Upper lobe of right lung (tissue), 1 donor: Measurements from ENCODE around the gene PSMB3. TPM values are rescaled to one million over a fixed set of nuclear protein-coding genes. Genes with fewer than 3 reads are reported as not detected.

Source experiments
- ATAC-seq: fragments of 200-7000 bp; cut with Tn5 transposase; one replicate; pipeline ENCODE4 v1.9.1; 2020; ENCODE audit warnings: mild to moderate bottlenecking, moderate library complexity
- DNase-seq: peaks from one replicate; pipeline ENCODE4 v3.0.0-alpha.2; 2020
- H3K27ac ChIP-seq: fragments of 200-600 bp; one replicate; pipeline ENCODE4 v1.8.0; 2022
- H3K27me3 ChIP-seq: fragments of 200-600 bp; one replicate; pipeline ENCODE4 v1.8.0; 2022; ENCODE audit warnings: mild to moderate bottlenecking
- H3K36me3 ChIP-seq: fragments of 200-600 bp; one replicate; pipeline ENCODE4 v1.8.0; 2022
- H3K4me1 ChIP-seq: fragments of 200-600 bp; one replicate; pipeline ENCODE4 v1.8.0; 2022
- H3K4me3 ChIP-seq: fragments of 200-600 bp; one replicate; pipeline ENCODE4 v1.8.0; 2022; ENCODE audit warnings: mild to moderate bottlenecking
- H3K9me3 ChIP-seq: fragments of 200-600 bp; one replicate; pipeline ENCODE4 v1.8.0; 2022
- intact Hi-C: fragments of 100-400 bp; cut with DNase I; formaldehyde crosslinking; loops from one replicate; pipeline ENCODE4 v1.11.0; 2022
- total RNA-seq: library from RNA; stranded (reverse); fragmentation: NEBNext Ultra II Directional; extraction: Animal tissue kit (Norgen Biotek cat#: 25700); gene quantifications from one replicate; pipeline ENCODE4 v1.2.1, GENCODE V29; 2021
- TF ChIP-seq, protein P1 (sequence below): fragments of 200-600 bp; IDR thresholded peaks from one replicate; pipeline ENCODE4 v1.8.0; 2022; ENCODE audit warnings: antibody characterized with exemption
- donor health status: DM: no; HTN: yes; CAD: no; lungs with severe emphysema.

Gene PSMB3
- total RNA-seq, 1 donor from 2014 or later = 127 TPM

DNA sequence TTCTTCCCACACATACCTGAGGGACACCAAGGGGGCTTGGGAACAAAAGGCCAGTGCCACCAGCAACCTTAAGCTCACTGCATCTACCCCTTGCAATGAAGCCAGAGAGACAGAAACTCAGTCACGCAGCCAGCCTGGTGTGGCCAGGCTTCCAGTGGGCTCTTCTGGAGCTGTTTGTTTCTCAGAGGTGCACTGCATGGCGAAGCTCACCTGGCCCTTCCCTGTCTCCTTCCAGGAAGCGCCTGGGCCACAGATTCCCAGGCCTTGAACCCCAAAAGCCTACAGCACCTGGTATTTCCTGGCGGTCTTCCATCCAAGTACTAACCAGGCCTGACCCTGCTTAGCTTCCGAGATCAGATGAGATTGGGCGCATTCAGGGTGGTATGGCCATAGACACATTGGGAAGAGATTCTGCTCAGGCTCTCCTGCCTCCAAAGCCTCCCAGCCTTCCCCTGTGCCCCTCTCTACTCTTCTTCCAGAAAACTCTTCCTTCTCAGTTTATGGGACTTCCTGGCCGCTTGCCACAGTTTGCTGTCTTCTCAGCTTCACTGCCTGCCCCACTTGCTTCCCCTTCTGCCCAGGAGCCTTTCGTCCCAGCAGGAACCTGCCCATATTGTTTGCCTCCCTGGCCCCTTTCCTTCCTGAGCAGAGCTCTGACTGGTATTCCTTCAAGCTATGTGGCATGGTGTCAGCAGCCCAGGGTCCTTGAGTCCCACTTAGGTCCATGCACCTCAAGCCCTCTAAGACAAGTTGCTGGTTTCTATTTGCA lies 20.8 kb upstream of the PSMB3 start:
- intact Hi-C loops = loop anchor here (5.0 kb wide), 1 partner anchor 54 kb away; no protein-coding TSS in a partner anchor
- Histone ChIP-seq H3K36me3 (peaks cover 30% of the 10 kb centered on the region), H3K27me3 (no peaks in the 10 kb centered on the region), H3K4me3 (peak overlapping the region; percentile 73), H3K27ac (peak overlapping the region; percentile 82), H3K4me1 (peaks cover 42% of the 10 kb centered on the region), H3K9me3 (no peaks in the 10 kb centered on the region)
- ATAC-seq (no peak), DNase-seq (no peak)
- TF ChIP-seq, protein P1, sequence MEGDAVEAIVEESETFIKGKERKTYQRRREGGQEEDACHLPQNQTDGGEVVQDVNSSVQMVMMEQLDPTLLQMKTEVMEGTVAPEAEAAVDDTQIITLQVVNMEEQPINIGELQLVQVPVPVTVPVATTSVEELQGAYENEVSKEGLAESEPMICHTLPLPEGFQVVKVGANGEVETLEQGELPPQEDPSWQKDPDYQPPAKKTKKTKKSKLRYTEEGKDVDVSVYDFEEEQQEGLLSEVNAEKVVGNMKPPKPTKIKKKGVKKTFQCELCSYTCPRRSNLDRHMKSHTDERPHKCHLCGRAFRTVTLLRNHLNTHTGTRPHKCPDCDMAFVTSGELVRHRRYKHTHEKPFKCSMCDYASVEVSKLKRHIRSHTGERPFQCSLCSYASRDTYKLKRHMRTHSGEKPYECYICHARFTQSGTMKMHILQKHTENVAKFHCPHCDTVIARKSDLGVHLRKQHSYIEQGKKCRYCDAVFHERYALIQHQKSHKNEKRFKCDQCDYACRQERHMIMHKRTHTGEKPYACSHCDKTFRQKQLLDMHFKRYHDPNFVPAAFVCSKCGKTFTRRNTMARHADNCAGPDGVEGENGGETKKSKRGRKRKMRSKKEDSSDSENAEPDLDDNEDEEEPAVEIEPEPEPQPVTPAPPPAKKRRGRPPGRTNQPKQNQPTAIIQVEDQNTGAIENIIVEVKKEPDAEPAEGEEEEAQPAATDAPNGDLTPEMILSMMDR = no peak

DNA sequence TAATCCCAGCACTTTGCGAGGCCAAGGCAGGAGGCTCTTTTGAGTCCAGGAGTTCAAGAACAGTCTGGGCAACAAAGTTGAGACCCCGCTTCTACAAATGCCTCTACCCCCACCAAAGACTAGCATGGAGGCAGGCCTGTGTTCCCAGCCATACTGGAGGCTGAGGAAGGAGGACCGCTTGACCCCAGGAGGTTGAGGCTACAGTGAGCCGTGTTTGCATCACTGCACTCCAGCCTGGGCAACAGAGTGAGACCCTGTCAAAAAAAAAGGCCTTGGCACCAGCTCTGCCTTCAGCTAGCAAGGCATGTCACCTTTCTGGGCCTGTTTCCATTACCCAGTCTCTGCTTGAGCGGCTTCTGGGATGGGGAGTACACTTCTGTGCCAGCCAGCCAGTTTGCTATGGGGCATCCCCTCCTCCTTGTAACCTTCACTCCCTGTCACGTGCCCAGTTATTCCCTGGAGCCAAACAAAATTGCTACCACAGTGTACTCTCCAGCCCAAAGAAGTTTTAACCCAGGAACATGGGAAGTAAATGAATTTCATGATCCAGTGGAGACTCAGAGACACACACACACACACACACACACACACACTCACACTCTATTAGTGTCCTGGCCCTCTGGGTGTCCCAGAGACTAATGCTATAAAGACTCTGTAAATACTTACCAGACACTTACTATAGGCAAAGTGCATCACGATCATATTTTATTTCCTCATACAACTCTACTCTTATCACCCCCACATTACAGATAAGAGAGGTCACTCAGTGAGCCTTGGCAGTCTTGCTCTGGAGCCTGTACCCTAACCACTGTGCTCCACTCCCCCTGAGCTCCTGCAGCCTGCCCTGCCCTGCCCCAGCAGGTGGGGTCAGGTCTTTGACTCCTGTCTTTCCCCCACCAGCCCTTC lies 19.9 kb upstream of the PSMB3 start:
- Histone ChIP-seq H3K27ac (no peak overlapping the region), H3K4me1 (peaks cover 41% of the 10 kb centered on the region), H3K4me3 (no peak overlapping the region), H3K36me3 (peaks cover 33% of the 10 kb centered on the region), H3K27me3 (no peaks in the 10 kb centered on the region), H3K9me3 (no peaks in the 10 kb centered on the region)
- TF ChIP-seq, protein P1 = no peak
- intact Hi-C loops = loop anchor here (5.0 kb wide), 1 partner anchor 55 kb away; no protein-coding TSS in a partner anchor
- DNase-seq = no peak
- no peak for ATAC-seq

DNA sequence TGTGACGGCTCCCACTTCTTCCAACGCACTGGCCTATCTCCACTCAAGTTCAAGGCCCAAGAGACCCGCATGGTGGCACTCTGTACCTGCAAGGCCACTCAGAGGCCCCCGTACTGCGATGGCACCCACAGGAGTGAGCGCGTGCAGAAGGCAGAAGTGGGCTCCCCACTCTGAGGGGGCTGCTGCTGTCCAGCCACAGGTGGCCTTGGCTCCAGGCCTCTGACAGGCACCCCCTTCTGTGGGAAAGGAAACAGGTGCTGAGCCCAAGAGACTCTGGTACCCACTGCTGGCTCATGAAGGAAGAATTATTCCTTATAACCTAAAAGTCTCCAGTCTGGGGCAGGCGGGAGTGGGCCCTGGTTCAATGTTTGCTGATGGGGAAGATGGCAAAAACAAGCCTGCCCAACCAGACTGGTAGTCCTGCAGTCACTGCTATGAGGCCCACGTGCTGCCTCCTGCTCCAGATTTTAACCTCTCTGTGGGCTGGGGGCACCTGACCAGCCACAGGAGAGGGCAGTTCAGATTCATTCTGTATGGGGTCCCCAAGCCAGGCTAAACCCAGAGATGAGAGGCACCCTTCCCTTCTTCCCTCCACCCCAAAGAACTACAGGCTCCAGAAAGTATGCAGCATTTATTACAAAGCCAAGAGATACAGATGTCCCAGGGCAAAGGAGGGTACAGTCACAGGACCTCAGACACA lies 19.1 kb upstream of the PSMB3 start:
- Histone ChIP-seq H3K4me1 (peaks cover 35% of the 10 kb centered on the region), H3K4me3 (no peak overlapping the region), H3K9me3 (no peaks in the 10 kb centered on the region), H3K27me3 (no peaks in the 10 kb centered on the region), H3K36me3 (peaks cover 39% of the 10 kb centered on the region), H3K27ac (no peak overlapping the region)
- no peak for ATAC-seq
- TF ChIP-seq, protein P1 = no peak
- no peak for DNase-seq
- intact Hi-C loops = loop anchor here (5.0 kb wide), 1 partner anchor 56 kb away; no protein-coding TSS in a partner anchor

DNA sequence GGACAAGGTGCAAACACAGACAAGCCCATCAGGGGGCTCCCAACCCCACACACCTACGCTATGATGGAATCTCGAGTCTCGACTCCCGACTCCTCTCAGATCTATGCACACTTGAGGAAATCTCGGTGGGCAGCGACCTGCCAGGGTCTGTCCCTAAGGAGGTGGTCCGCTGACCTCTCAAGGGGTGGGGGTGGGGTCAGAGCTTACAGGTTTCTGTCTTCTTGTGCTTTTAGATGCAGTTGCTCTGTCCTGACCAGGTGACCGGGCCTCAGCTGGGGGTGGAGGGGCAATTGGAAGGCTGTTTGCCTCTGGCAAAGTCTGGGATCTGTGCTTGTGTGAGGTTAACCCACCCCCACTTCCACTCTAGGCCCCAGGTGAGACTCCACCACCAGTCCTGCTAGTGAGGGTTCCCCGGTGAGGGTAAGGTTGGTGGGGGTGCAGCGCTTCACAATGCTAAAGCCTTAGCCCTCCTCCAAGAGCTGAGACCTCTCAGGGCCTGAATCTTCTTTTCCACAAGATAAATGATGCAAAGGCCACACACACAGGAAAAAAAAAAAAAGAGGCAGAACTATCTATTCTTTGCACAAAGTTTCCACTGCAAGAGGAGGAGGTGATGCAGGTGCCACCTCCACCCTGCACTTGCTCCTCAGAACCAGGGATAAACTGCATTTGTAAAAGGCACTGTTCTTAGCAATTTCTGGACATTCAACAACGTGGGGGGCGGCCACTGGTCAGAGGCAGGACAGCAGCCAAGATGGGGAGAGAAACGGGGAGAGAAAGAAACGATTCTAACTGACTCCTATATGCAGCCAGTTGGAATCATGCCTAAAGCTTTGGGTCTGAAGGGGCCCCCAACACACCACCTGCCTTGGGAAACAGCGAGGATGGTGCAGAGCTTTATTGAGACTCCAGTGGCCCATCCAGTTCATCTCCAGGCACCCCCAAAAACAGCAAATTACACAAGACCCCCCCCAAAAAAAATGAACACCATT lies 18.3 kb upstream of the PSMB3 start:
- intact Hi-C loops = loop anchor here (5.0 kb wide), 1 partner anchor 57 kb away; no protein-coding TSS in a partner anchor
- Histone ChIP-seq H3K36me3 (peaks cover 47% of the 10 kb centered on the region), H3K9me3 (no peaks in the 10 kb centered on the region), H3K4me1 (peaks cover 27% of the 10 kb centered on the region), H3K4me3 (no peak overlapping the region), H3K27me3 (no peaks in the 10 kb centered on the region), H3K27ac (no peak overlapping the region)
- TF ChIP-seq, protein P1 = peak; percentile 14
- ATAC-seq = no peak
- DNase-seq = no peak
